ENCODE results near the gene PLEKHA6. TPM values are rescaled to one million over a fixed set of nuclear protein-coding genes. Genes with fewer than 3 reads are reported as not detected.

PLEKHA6 gene
- polyA plus RNA-seq, 3 donors: 0.08 TPM; not detected in 1

GRCh38 chr1:204335085-204335484 lies 24.6 kb downstream of the PLEKHA6 start:
- 100% methylated on average over 1 of the region's 1 CpG for WGBS (ENCODE audit: insufficient coverage)

GRCh38 chr1:204334455-204334854 lies 25.3 kb downstream of the PLEKHA6 start:
- no peaks in the 10 kb centered on the region for H3K79me2 ChIP-seq (ENCODE audit: insufficient read depth, low read length)
- DNase-seq: no peak
- H4K20me1 ChIP-seq (ENCODE audit: insufficient read depth, low read length): no peaks in the 10 kb centered on the region
- no peak overlapping the region for H3K27ac ChIP-seq (ENCODE audit: low read depth in 1 of 2, low read length in 2 of 2)
- Mint-ChIP-seq H3K36me3 (no peaks in the 10 kb centered on the region), H3K4me3 (no peak overlapping the region), H3K9me3 (peaks cover 0 to 2% (median 0%) of the 10 kb centered on the region in 7 donors), H3K27ac (no peak overlapping the region), H3K4me1 (peaks cover 2% of the 10 kb centered on the region), H3K27me3 (ENCODE audit: low read depth in 3 of 3) (peaks cover 0 to 6% (median 3%) of the 10 kb centered on the region in 3 donors)
- TF ChIP-seq, protein P1, sequence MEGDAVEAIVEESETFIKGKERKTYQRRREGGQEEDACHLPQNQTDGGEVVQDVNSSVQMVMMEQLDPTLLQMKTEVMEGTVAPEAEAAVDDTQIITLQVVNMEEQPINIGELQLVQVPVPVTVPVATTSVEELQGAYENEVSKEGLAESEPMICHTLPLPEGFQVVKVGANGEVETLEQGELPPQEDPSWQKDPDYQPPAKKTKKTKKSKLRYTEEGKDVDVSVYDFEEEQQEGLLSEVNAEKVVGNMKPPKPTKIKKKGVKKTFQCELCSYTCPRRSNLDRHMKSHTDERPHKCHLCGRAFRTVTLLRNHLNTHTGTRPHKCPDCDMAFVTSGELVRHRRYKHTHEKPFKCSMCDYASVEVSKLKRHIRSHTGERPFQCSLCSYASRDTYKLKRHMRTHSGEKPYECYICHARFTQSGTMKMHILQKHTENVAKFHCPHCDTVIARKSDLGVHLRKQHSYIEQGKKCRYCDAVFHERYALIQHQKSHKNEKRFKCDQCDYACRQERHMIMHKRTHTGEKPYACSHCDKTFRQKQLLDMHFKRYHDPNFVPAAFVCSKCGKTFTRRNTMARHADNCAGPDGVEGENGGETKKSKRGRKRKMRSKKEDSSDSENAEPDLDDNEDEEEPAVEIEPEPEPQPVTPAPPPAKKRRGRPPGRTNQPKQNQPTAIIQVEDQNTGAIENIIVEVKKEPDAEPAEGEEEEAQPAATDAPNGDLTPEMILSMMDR (IDR thresholded peaks at IDR 0.05): no peak
- H3K27me3 ChIP-seq (ENCODE audit: control insufficient read depth in 2 of 2, insufficient read depth in 2 of 2, low read length in 2 of 2): no peaks in the 10 kb centered on the region
- H3K36me3 ChIP-seq (replicated peaks in 1 of 2; ENCODE audit: control insufficient read depth in 1 of 2, insufficient read depth in 2 of 2, low read length in 2 of 2): no peaks in the 10 kb centered on the region
- no peak overlapping the region for H3K4me3 ChIP-seq (replicated peaks in 1 of 3; ENCODE audit: low read depth in 2 of 3, low read length in 3 of 3)
- WGBS (ENCODE audit: insufficient coverage): no CpG with 5 or more reads among the region's 7 CpGs
- intact Hi-C loops (cut with micrococcal nuclease): no loop called here
- no peaks in the 10 kb centered on the region for H3K4me1 ChIP-seq (ENCODE audit: control insufficient read depth in 1 of 2, insufficient read depth in 2 of 2, low read length in 2 of 2)
- H3K9me3 ChIP-seq (replicated peaks in 1 of 2; ENCODE audit: control insufficient read depth in 1 of 2, insufficient read depth in 1 of 2, low read length in 2 of 2): no peaks in the 10 kb centered on the region
- H2AFZ ChIP-seq (ENCODE audit: insufficient read depth, low read depth, low read length, poor library complexity, severe bottlenecking): no peak overlapping the region
- no peak overlapping the region for H3K4me2 ChIP-seq (replicated peaks; ENCODE audit: extremely low read depth, low read length, poor library complexity, severe bottlenecking)
- H3K9ac ChIP-seq (ENCODE audit: insufficient read depth, low read length, poor library complexity, severe bottlenecking): no peak overlapping the region

More at GRCh38 chr1:204335085-204335484, 24.6 kb downstream of the PLEKHA6 start:
- Histone ChIP-seq H3K36me3 (replicated peaks in 1 of 2; ENCODE audit: control insufficient read depth in 1 of 2, insufficient read depth in 2 of 2, low read length in 2 of 2) (no peaks in the 10 kb centered on the region), H4K20me1 (ENCODE audit: insufficient read depth, low read length) (no peaks in the 10 kb centered on the region), H3K9me3 (replicated peaks in 1 of 2; ENCODE audit: control insufficient read depth in 1 of 2, insufficient read depth in 1 of 2, low read length in 2 of 2) (no peaks in the 10 kb centered on the region), H2AFZ (ENCODE audit: insufficient read depth, low read depth, low read length, poor library complexity, severe bottlenecking) (no peak overlapping the region), H3K27ac (ENCODE audit: low read depth in 1 of 2, low read length in 2 of 2) (no peak overlapping the region), H3K27me3 (ENCODE audit: control insufficient read depth in 2 of 2, insufficient read depth in 2 of 2, low read length in 2 of 2) (no peaks in the 10 kb centered on the region), H3K79me2 (ENCODE audit: insufficient read depth, low read length) (no peaks in the 10 kb centered on the region), H3K4me1 (ENCODE audit: control insufficient read depth in 1 of 2, insufficient read depth in 2 of 2, low read length in 2 of 2) (no peaks in the 10 kb centered on the region), H3K9ac (ENCODE audit: insufficient read depth, low read length, poor library complexity, severe bottlenecking) (no peak overlapping the region), H3K4me2 (replicated peaks; ENCODE audit: extremely low read depth, low read length, poor library complexity, severe bottlenecking) (no peak overlapping the region), H3K4me3 (replicated peaks in 1 of 3; ENCODE audit: low read depth in 2 of 3, low read length in 3 of 3) (no peak overlapping the region)
- no peak for DNase-seq
- Mint-ChIP-seq H3K27me3 (ENCODE audit: low read depth in 3 of 3) (peaks cover 0 to 6% (median 3%) of the 10 kb centered on the region in 3 donors), H3K4me3 (no peak overlapping the region), H3K36me3 (no peaks in the 10 kb centered on the region), H3K27ac (no peak overlapping the region), H3K9me3 (no peaks in the 10 kb centered on the region), H3K4me1 (peaks cover 2% of the 10 kb centered on the region)
- TF ChIP-seq, protein P1 (IDR thresholded peaks at IDR 0.05): no peak
- intact Hi-C loops (cut with micrococcal nuclease): no loop called here

All from CD14-positive monocyte (primary cell).